ENCODE measurements around the gene NUP62.

NUP62 gene

DNA sequence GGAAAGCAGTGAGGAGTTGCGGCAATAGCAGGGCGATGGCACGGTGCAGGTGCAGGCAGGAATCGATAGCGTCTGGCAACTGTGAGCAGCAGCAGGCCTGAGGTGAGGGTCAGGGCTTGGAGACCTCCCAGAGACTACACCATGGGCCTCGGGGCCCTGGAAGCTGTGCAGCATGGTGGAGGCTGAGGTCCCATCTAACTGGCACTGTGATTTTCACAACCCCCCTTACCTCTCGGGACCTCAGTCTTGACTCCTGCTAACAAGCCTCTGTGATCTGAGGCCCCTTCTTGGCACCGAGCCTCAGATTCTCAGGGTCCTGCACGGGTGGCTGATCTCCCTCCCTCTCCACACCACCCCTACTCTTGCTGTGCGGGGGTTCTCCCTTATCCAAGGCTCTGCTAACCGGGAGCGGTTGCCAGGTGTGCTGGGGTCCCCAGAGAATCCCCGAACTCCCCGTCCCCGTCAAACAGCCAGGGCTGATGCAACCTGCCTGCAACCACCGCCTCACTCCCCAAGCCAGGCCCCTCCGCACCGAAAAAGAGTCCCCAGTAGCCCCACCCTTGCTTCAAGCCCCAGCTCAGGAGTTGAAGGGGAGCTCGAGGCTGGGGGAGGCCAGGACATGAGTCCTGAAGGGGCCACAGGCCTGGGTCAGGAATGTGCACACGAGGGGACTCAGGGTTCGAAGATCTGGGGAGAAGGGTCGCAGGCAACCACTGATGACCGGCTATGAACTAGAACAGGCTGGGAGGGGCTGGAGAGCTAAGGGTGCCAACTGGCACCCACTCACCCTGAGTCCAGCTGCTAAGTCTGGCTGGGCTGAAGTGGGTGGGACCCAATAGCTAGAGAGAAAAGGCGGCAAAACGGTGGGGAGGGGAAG, 5.1 kb downstream of the NUP62 start:
- DNase-seq = no peak

- no peak for DNase-seq
These were observed 6.0 kb downstream of the NUP62 start for GRCh38 chr19:49923055-49924003.

DNA sequence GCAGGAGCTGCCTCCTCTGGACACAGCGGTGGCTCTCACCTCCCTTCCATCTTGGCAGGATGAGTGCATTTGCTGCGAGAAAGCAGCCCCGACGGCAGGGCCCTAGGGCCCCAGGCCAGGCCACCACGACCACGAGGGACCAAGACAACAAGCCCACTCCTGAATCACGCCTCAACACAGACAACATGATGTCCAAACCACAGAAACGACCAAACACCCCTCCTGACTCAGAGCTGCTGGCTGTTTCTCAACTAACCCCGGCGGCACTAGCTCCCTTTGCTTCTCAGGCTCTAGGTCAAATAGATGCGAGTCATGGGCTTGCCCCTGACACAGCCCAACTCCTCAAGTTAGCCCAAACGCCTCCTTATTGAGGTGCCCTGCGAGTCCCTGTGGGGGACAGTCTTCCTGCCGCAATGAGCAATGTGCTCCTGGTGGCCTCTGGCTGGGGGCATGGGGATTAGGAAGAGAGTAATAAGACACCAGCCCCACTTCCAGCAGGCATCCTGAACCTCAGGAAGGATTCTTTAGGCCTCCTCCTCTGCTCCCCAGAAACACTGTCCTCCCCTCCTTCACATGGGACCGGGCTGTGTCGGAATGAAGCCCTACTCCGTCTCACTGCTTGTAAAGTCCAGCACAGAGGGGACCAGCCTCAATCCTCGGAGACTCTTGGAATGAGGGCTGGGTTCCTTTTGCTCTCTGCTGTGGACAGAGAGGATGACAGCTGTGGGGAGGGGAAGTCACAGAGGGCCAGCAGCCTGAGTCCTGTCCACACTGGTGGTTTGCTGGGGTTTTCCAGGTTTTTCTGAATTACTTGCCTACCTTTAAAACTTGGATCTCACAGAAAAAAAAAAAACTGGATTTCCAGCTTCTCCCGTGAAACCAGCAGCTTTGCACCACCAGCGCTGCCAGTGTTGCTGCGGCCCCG, 7.2 kb downstream of the NUP62 start:
- peak; percentile 73 for DNase-seq

DNA sequence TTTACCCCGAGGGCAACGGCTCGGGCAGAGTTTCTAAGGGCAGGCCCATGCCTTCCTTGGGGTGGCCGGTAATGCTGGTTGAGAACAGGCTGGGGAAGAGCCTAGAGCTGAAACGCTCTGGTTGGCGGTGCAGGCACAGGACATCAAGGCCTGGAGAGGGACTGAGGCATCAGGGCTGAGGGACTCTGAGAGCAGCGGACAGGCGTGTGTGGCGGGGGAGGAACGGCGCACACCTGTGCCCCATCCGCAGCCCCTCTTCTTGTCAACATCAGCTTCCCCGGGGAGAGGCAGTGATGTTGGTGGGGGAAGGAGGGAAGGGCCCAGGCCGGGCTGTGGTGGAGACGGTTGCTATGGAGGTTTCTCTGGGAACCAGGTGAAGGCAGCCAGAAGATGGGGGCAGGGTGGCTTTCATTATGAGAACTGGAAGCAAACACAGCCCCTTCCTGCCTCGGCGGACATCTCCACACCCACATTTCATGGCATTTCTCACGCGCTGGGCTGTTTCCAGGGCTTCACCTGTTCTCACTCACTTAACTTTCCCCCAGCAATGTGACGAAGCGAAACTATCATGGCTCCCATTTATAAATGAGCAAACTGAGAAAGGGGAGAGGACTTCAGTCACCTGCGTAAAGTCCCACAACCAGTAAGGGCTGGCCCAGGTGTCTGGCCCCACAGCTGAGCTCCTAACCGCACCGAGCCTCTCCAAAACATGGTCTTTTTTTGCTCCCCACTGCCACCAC, 8.5 kb downstream of the NUP62 start:
- DNase-seq = no peak

DNA sequence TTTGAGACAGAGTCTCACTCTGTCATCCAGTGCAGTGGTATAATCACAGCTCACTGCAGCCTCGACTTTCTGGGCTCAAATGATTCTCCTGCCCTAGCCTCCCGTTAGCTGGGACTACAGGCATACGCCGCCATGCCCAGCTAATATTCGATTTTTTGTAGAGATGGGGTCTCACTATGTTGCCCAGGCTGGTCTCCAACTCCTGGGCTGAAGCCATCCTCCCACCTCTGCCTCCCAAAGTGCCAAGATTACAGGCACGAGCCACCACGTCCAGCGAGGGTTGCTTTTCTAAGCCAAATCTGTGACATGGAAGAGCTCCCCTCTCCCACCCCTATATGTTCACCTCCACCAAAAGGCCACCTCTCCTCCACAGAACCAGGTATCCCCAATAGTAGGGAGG, 11.2 kb downstream of the NUP62 start:
- no peak for DNase-seq

DNA sequence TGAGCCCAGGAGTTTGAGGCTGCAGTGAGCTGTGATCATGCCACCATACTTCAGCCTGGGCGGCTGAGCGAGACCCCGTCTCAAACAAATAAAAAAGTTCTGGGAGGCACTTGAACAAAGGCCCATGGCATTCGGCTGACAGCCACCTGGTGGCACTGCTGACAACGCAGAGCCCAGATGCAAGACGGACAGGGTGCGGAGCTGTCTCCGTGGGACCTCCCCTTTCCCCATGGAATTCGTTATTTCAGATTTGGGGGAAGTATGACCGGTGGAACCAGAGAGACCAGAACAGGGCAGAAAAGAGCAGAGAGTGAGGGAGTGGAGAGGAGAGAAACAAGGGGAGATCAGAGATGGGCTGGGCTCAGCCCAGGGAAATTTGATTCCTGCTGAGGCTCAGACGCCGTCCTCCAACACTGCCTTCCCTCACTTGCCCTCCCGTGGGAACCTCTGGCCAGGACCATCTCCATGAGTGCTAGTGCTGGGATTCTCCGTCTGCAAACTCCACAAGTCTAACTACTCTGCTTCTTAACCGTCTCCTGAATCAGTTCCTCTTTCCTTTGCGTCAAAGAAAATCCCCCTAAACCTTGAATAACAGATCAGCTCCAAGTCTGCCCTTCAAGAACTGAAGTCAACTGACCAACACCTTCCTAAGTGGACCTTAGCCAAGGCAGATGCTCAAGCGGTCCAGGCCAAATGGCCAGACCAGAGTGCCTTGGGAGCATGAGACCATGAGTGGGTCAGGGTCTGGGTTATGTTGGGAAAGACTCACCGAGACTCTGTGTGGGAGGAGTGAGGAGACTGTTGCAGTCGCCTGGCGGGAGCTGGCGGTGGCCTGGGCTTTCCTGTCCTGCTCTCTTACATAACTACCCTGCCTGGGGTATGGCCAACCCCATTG, 12.2 kb downstream of the NUP62 start:
- DNase-seq = no peak

- no peak for DNase-seq
These were observed 14.0 kb downstream of the NUP62 start for GRCh38 chr19:49915271-49915670.

GRCh38 chr19:49913720-49914119, 15.6 kb downstream of the NUP62 start:
- DNase-seq = no peak

DNA sequence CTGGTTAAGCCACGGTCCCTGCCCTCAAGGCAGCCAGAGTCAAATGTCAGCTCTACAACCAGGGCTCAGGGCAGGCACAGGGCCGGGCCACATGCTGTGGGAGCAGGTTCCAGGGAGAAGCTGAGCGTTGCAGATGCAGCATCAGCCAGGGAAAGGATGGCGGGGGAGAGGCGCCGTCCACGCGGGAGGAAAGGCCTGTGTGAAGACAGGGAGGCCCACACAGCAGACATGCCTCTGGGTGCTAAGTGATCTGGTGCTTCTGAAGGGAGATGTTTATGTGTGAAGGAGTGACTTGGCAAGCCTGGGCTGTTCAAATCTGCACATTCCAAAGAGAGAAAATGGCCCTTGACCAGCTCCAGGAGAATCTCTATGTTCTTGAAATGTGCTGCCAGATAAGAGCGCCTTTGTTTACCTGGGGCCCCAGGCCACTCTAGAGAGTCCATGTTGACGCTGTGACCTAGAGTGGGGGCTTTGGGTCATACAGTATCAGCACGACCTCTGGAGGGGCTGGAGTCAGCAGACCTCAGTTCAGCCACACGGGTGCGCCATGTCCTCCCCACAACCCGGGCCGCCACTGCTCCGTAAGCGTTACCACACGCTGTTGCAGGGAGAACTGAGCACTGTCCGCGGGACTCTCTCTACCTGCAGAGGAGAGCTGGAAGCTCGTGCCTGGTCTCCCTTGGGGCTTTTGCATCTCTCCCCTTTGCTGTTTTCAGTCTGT, 16.2 kb downstream of the NUP62 start:
- no peak for DNase-seq

DNA sequence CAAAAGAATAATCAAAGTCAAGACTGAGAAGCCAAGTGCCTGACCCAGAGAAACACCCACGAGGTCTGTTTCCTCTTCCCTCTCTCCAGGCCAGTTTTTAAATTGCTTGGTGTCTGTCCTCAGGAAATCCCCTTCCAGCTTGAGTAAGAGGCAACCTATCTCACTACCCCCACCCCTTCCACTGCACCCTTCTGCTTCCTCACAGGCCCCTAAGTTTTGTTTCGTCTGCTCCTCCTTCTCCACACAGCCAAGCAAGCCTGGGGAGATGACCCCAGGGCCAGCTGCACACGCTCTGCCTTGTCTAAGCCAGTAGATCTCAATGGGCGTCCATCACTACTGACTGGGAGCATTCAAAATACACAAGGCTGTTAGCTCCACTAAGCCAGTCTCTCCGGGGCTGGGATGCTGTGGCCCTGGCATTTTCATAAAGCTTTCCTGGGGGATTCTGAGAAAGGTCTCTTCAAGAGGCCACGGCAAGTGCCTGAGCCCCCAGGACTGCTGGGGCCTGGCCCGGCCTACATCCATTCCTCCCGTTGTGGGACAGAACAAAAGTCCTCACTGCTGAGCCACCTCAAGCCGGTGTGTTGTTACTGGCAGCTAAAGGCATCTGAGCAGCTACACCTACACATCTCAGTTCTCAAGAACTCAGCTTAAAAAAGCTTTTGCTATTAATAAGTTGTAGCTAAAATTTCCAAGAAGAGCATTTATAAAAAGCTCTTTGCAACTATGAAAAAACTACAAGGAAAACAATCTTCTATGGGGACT, 17.7 kb downstream of the NUP62 start:
- no peak for DNase-seq

DNA sequence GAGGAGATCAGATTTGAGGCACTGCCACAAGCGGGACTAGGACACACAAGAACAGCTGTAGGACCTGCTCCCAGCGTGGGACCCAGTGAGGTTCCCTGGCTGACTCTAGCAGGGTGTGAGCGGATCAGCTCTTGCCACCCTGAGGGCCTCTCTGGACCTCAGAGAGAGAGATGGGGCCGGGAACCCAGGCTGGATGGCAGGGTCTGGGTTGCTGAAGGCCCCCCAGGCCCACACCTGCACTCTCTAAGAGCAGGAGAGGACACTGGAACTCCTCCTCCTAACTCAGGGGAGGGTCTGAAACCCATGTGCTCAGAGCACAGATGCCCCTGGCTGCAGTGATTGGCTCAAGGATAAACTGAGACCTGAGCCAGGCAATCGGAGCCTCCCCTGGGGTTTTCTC, 19.1 kb downstream of the NUP62 start:
- DNase-seq = no peak

- no peak for DNase-seq
These were observed 20.6 kb downstream of the NUP62 start for GRCh38 chr19:49908480-49909420.

DNA sequence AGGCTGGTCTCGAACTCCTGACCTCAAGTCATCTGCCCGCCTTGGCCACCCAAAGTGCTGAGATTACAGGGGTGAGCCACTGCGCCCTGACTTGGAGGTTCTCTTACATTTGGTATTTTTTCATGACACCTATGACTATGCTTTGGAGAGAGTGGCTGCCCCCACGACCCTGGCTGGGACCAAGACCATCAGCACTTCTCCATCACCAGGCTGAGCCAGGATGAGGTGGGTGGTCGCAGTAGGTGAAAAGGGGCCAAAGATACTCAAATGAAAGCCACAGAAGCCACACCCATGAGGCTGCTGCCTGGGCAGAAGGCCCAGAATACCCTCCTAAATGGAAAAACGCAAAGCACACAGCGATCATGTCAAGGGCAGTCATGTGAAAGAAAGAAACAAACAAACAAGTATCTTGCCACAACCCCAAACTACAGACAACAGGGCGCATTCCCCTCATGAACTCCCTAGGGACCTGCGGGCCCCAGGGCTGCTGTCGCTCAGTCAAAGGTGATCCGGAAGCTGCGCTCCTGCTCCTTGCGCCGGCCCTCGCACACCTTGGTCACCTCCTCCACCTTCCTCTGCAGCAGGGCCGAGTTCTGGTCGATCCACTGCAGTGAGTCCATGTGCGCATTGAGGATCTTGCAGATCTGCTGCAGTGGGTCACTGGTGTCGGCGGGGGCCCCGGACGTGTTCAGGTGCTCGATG, 21.4 kb downstream of the NUP62 start:
- no peak for DNase-seq

- DNase-seq = no peak
These were observed 22.3 kb downstream of the NUP62 start for GRCh38 chr19:49906879-49907564.

DNA sequence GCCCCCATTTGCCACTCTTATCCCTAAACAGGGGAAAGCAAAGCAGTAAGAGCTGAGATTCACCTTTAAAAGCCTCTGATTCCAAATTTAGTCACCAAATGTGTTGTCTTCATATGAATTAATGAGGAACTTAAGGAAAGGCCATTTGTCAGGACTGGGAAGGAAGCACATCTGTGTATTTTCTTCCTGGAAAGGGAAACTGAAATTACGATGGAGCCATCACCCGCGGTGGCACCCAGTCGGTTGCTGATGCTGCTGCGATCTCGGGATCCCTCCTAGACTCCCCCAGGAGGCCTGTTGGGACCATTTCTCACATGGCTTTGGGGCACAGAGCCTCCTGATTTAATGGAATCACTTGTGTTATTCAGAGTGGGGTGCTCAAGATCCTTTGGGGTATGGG, 25.2 kb downstream of the NUP62 start:
- DNase-seq = no peak

DNA sequence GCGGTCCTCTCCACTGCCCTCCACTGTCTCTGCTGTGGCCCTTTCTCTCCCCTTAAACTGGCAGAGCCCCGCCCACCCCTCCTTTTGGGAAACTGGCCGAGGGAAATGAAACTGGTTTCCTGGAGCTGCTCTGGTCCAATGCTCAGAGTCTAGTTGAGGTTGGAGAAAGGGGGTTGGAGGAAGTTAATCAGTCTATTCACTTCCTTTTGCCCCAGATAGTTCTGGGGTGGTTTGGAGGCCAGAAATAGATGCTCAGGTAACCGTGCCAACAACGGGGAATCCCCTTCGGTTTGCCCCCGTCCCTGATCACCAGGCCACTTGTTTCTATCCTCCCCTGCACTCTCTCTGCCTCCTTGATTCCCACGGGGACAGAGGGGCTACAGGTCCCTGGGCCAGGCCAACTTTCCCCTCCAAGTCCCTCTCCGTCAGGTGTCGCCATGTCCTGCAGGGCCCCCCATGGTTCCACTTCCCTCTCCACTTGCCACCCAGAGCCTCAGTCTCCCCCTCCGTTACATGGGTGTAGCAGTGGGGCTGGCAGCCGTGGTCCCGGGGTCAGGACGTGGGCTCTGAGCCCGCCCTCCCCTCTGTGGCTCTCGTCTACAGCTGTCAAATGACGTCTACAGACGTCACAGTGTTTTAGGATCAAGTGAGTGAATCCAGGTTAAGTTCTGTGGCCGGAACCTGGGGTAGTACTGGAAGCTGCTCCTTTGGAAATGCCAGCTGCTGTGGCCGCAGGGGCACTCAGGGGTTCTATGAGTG, 32.3 kb downstream of the NUP62 start, which contains the start of gene IL4I1:
TSS of gene IL4I1 (minus strand) at position 25 of the 759 bp plus-strand sequence. CDS start 727 bp downstream, outside the sequence.
- DNase-seq = peak; percentile 13

All from HCEC 1CT (cell line).